IMR-90 (cell line): Measurements from ENCODE around the gene NLRP3. TPM values are rescaled to one million over a fixed set of nuclear protein-coding genes. Genes with fewer than 3 reads are reported as not detected.

Source experiments
- ATAC-seq: fragments of 200-7000 bp; cut with Tn5 transposase; 2 replicates; pipeline ENCODE4 v1.9.1; 2020; ENCODE audit warnings: low read depth, mild to moderate bottlenecking, moderate library complexity
- BruUV-seq: library from RNA; stranded (reverse); fragments of 400-500 nt; replicated peaks from 2 replicates; lab custom pipeline; 2021; lab: Mats Ljungman, UMichigan
- CTCF ChIA-PET: fragments of 300-600 bp; formaldehyde crosslinking; extraction: SDS; loops from one replicate; lab custom pipeline; 2021; ENCODE audit warnings: antibody characterized with exemption; lab: Yijun Ruan, JAX
- POLR2A ChIA-PET: fragments of 300-600 bp; sonication (Branson Sonifier 250); formaldehyde crosslinking; loops from one replicate; lab custom pipeline; 2022; ENCODE audit warnings: antibody characterized with exemption; ENCODE audit not compliant: unreplicated experiment; lab: Charles Lee
- DNase-seq: peaks from one replicate; pipeline ENCODE4 v3.0.0; 2013
- H2AFZ ChIP-seq: replicated peaks from 2 replicates; pipeline ENCODE3; 2013; ENCODE audit warnings: low read length, mild to moderate bottlenecking; ENCODE audit not compliant: poor library complexity
- H2AK5ac ChIP-seq: 2 replicates; pipeline ENCODE4 v1.6.1; 2013; ENCODE audit warnings: low read depth, low read length, inconsistent platforms
- H2AK9ac ChIP-seq: replicated peaks from 2 replicates; pipeline ENCODE3; 2013; ENCODE audit warnings: mild to moderate bottlenecking, low read depth, low read length, moderate library complexity; ENCODE audit not compliant: poor library complexity
- H2BK120ac ChIP-seq: 2 replicates; pipeline ENCODE4 v1.6.1; 2013; ENCODE audit warnings: low read depth, low read length, inconsistent platforms
- H2BK15ac ChIP-seq: 3 replicates; pipeline ENCODE4 v1.6.1; 2013; ENCODE audit warnings: low read depth, low read length, inconsistent platforms
- H2BK20ac ChIP-seq: 2 replicates; pipeline ENCODE4 v1.6.1; 2013; ENCODE audit warnings: low read depth, mild to moderate bottlenecking, inconsistent platforms, low read length, moderate library complexity
- H2BK5ac ChIP-seq: 2 replicates; pipeline ENCODE4 v1.6.1; 2013; ENCODE audit warnings: mild to moderate bottlenecking, low read depth, low read length, inconsistent platforms; ENCODE audit not compliant: poor library complexity, severe bottlenecking
- H3K14ac ChIP-seq: replicated peaks from 2 replicates; pipeline ENCODE4 v1.6.1; 2013; ENCODE audit warnings: low read depth, low read length, inconsistent platforms
- H3K18ac ChIP-seq: 2 replicates; pipeline ENCODE4 v1.6.1; 2013; ENCODE audit warnings: low read depth, low read length, control low read depth
- H3K23ac ChIP-seq: 2 replicates; pipeline ENCODE4 v1.6.1; 2013; ENCODE audit warnings: low read depth, low read length, inconsistent platforms
- H3K27ac ChIP-seq: 2 replicates; pipeline ENCODE4 v1.5.1; 2013; ENCODE audit warnings: mild to moderate bottlenecking, control low read depth, low read length; ENCODE audit not compliant: insufficient read depth
- H3K27me3 ChIP-seq: 2 replicates; pipeline ENCODE4 v1.6.1; 2013; ENCODE audit warnings: low read length; ENCODE audit not compliant: control insufficient read depth, insufficient read depth
- H3K36me3 ChIP-seq: 2 replicates; pipeline ENCODE4 v1.6.1; 2013; ENCODE audit warnings: low read length, mixed read lengths; ENCODE audit not compliant: control insufficient read depth, insufficient read depth
- H3K4ac ChIP-seq: 2 replicates; pipeline ENCODE4 v1.6.1; 2013; ENCODE audit warnings: low read depth, low read length, inconsistent platforms
- H3K4me1 ChIP-seq: 2 replicates; pipeline ENCODE4 v1.6.1; 2013; ENCODE audit warnings: low read length, mixed read lengths; ENCODE audit not compliant: control insufficient read depth, insufficient read depth
- H3K4me2 ChIP-seq: 2 replicates; pipeline ENCODE4 v1.6.1; 2013; ENCODE audit warnings: low read depth, mild to moderate bottlenecking, control low read depth, low read length, moderate library complexity
- H3K4me3 ChIP-seq: 2 replicates; pipeline ENCODE4 v1.5.1; 2013; ENCODE audit warnings: low read depth, mild to moderate bottlenecking, control low read depth, low read length, moderate library complexity; ENCODE audit not compliant: insufficient read depth
- H3K56ac ChIP-seq: 2 replicates; pipeline ENCODE4 v1.6.1; 2013; ENCODE audit warnings: low read length, inconsistent platforms; ENCODE audit not compliant: insufficient read depth; ENCODE audit errors: extremely low read depth
- H3K79me1 ChIP-seq, 2 experiments: 2 replicates each; pipeline ENCODE4 v1.6.1; 2013; ENCODE audit warnings: low read length in 2 of 2, inconsistent platforms in 1 of 2, low read depth in 1 of 2
- H3K9ac ChIP-seq: 2 replicates; pipeline ENCODE4 v1.6.1; 2013; ENCODE audit warnings: low read depth, low read length, control low read depth
- H3K9me1 ChIP-seq: 2 replicates; pipeline ENCODE4 v1.6.1; 2013; ENCODE audit warnings: low read length, inconsistent platforms; ENCODE audit not compliant: insufficient read depth
- H3K9me3 ChIP-seq: 2 replicates; pipeline ENCODE4 v1.6.1; 2013; ENCODE audit warnings: low read length; ENCODE audit not compliant: control insufficient read depth, insufficient read depth
- H4K20me1 ChIP-seq: 2 replicates; pipeline ENCODE4 v1.6.1; 2013; ENCODE audit warnings: low read length, inconsistent platforms; ENCODE audit not compliant: insufficient read depth
- H4K5ac ChIP-seq: 2 replicates; pipeline ENCODE4 v1.6.1; 2013; ENCODE audit warnings: mild to moderate bottlenecking, low read depth, low read length, control low read depth
- H4K8ac ChIP-seq, 2 experiments: 2 replicates each; pipeline ENCODE4 v1.6.1; 2013; ENCODE audit warnings: low read depth in 2 of 2, low read length in 2 of 2, control low read depth in 1 of 2, inconsistent platforms in 1 of 2
- H4K91ac ChIP-seq: 2 replicates; pipeline ENCODE4 v1.6.1; 2013; ENCODE audit warnings: low read depth, low read length, inconsistent platforms; ENCODE audit not compliant: insufficient read depth
- CEBPB ChIP-seq: IDR thresholded peaks from 2 replicates; pipeline ENCODE4 v1.6.1; 2012; ENCODE audit warnings: low read depth, low read length, improper control_type of control experiment
- CHD1 ChIP-seq: IDR thresholded peaks from 2 replicates; pipeline ENCODE4 v1.6.1; 2012; ENCODE audit warnings: low read depth, low read length, improper control_type of control experiment
- CTCF ChIP-seq: conservative IDR thresholded peaks from 2 replicates; pipeline ENCODE4 v1.5.1; 2012; ENCODE audit warnings: mild to moderate bottlenecking, low read depth, low read length, improper control_type of control experiment
- FOS ChIP-seq: fragments of 150-350 bp; IDR thresholded peaks from 2 replicates; pipeline ENCODE4 v1.6.1; 2016; ENCODE audit warnings: low read depth, low read length
- MAFK ChIP-seq: IDR thresholded peaks from 2 replicates; pipeline ENCODE4 v1.6.1; 2012; ENCODE audit warnings: low read depth, low read length, improper control_type of control experiment
- MAZ ChIP-seq: IDR thresholded peaks from 2 replicates; pipeline ENCODE4 v1.6.1; 2012; ENCODE audit warnings: low read depth, mild to moderate bottlenecking, low read length, improper control_type of control experiment, moderate library complexity, borderline replicate concordance
- MXI1 ChIP-seq: IDR thresholded peaks from 2 replicates; pipeline ENCODE4 v1.6.1; 2012; ENCODE audit warnings: low read depth, mild to moderate bottlenecking, low read length, moderate library complexity, borderline replicate concordance
- NFE2L2 ChIP-seq: fragments of 150-350 bp; IDR thresholded peaks from 2 replicates; pipeline ENCODE4 v1.6.1; 2016; ENCODE audit warnings: low read depth, mild to moderate bottlenecking, low read length
- POLR2A ChIP-seq: IDR thresholded peaks from 2 replicates; pipeline ENCODE4 v1.6.1; 2012; ENCODE audit warnings: mild to moderate bottlenecking, low read depth, low read length
- RAD21 ChIP-seq: IDR thresholded peaks from 2 replicates; pipeline ENCODE4 v1.6.1; 2012; ENCODE audit warnings: low read length, improper control_type of control experiment
- RCOR1 ChIP-seq: IDR thresholded peaks from 2 replicates; pipeline ENCODE4 v1.6.1; 2012; ENCODE audit warnings: mild to moderate bottlenecking, low read length, improper control_type of control experiment; ENCODE audit not compliant: insufficient replicate concordance
- SMC3 ChIP-seq: fragments of 150-350 bp; IDR thresholded peaks from 2 replicates; pipeline ENCODE4 v1.6.1; 2016; ENCODE audit warnings: low read depth, mild to moderate bottlenecking, antibody characterized with exemption, low read length, moderate library complexity
- WGBS, 2 experiments: methylation state at CpG; one replicate each; pipeline versions ENCODE4 v1.1.5 to v1.1.7; 2013; ENCODE audit warnings: missing lambda C conversion rate in 2 of 2; ENCODE audit not compliant: insufficient read length in 1 of 2; ENCODE audit errors: extremely low coverage in 2 of 2; 5-methylcytosine and 5-hydroxymethylcytosine counted together
- dilution Hi-C: fragments of 300-500 bp; cut with HindIII; formaldehyde crosslinking; loops from one replicate; pipeline ENCODE4 v1.14.3; 2018; ENCODE audit warnings: low sequenced_read_pairs; ENCODE audit not compliant: unreplicated experiment
- in situ Hi-C: fragments of 300-500 bp; cut with MboI; formaldehyde crosslinking; loops from 3 replicates; pipeline ENCODE4 v1.14.3; 2019; ENCODE audit warnings: low sequenced_read_pairs, inconsistent platforms, mixed read lengths
- intact Hi-C: fragments of 100-400 bp; cut with micrococcal nuclease; formaldehyde crosslinking; loops from 2 replicates; pipeline ENCODE4 v1.10.0; 2022
- polyA plus RNA-seq, 3 experiments: library from polyadenylated mRNA; depleted of rRNA; stranded (reverse); fragments of >200 nt; gene quantifications; 2 replicates each; pipeline ENCODE4 v1.2.3, GENCODE V29; 2012; ENCODE audit warnings: low replicate concordance in 1 of 3
- total RNA-seq: library from RNA; depleted of rRNA; stranded (reverse); fragments of >200 nt; gene quantifications from 2 replicates; pipeline ENCODE4 v1.2.3, GENCODE V29; 2012
- TF ChIP-seq, protein P1 (sequence below): fragments of 150-350 bp; IDR thresholded peaks from 2 replicates; pipeline ENCODE4 v1.6.1; 2017; ENCODE audit warnings: mild to moderate bottlenecking, antibody characterized with exemption, low read length, low read depth

NLRP3 gene
- total and polyA plus RNA-seq, 2 of the 4 experiments (the other 2 are of a cell fraction): 0.18 TPM; not detected in 1

- CTCF ChIA-PET: no interaction called here
- BruUV-seq: no TSS peak
Measured at GRCh38 chr1:247467129-247467528, 51.2 kb downstream of the NLRP3 start.

More at GRCh38 chr1:247467129-247467528, 51.2 kb downstream of the NLRP3 start:
- no peak overlapping the region for H2BK120ac ChIP-seq
- no peak overlapping the region for H4K91ac ChIP-seq
- H3K4ac ChIP-seq: no peak overlapping the region
- H3K4me2 ChIP-seq: no peak overlapping the region
- no peak overlapping the region for H3K56ac ChIP-seq
- in situ Hi-C loops: no loop called here
- no peaks in the 10 kb centered on the region for H4K20me1 ChIP-seq
- no CpG with 5 or more reads among the region's 2 CpGs for WGBS, 2 experiments
- no peak overlapping the region for H3K23ac ChIP-seq
- no peak overlapping the region for H3K18ac ChIP-seq
- H2AFZ ChIP-seq: no peak overlapping the region
- no peak overlapping the region for H3K9ac ChIP-seq
- H3K4me3 ChIP-seq: no peak overlapping the region
- H2BK20ac ChIP-seq: no peak overlapping the region
- H2AK5ac ChIP-seq: no peak overlapping the region
- DNase-seq (no peak), ATAC-seq (no peak)
- H3K9me3 ChIP-seq: peaks cover 4% of the 10 kb centered on the region; the same call in 1 of the 2 replicates
- no peaks in the 10 kb centered on the region for H3K27me3 ChIP-seq
- no peak overlapping the region for H3K14ac ChIP-seq
- H3K36me3 ChIP-seq: no peaks in the 10 kb centered on the region
- no peak overlapping the region for H3K27ac ChIP-seq
- H3K79me1 ChIP-seq: no peaks in the 10 kb centered on the region
- no peak overlapping the region for H2BK15ac ChIP-seq
- dilution Hi-C loops: no loop called here
- TF ChIP-seq FOS (no peak), CTCF (no peak), MAFK (no peak), SMC3 (no peak), RAD21 (no peak), RCOR1 (no peak), CHD1 (no peak), MXI1 (no peak), NFE2L2 (no peak), POLR2A (no peak), MAZ (no peak), CEBPB (no peak)
- TF ChIP-seq, protein P1, sequence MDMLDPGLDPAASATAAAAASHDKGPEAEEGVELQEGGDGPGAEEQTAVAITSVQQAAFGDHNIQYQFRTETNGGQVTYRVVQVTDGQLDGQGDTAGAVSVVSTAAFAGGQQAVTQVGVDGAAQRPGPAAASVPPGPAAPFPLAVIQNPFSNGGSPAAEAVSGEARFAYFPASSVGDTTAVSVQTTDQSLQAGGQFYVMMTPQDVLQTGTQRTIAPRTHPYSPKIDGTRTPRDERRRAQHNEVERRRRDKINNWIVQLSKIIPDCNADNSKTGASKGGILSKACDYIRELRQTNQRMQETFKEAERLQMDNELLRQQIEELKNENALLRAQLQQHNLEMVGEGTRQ: no peak
- H2BK5ac ChIP-seq: no peak overlapping the region
- H3K4me1 ChIP-seq: no peaks in the 10 kb centered on the region
- POLR2A ChIA-PET: no interaction called here
- no peak overlapping the region for H4K5ac ChIP-seq
- H2AK9ac ChIP-seq: no peak overlapping the region
- no peak overlapping the region for H4K8ac ChIP-seq
- intact Hi-C loops: no loop called here
- no peaks in the 10 kb centered on the region for H3K9me1 ChIP-seq
